GM12873 (cell line): ENCODE results near the gene TBC1D7.

Experiments used
- CTCF ChIP-seq: IDR thresholded peaks from 2 replicates; pipeline ENCODE4 v1.5.1; 2012; ENCODE audit warnings: low read depth, mild to moderate bottlenecking, moderate library complexity, low read length, control low read depth; ENCODE audit not compliant: insufficient read depth; ENCODE audit errors: missing control alignments

The TBC1D7 gene

DNA sequence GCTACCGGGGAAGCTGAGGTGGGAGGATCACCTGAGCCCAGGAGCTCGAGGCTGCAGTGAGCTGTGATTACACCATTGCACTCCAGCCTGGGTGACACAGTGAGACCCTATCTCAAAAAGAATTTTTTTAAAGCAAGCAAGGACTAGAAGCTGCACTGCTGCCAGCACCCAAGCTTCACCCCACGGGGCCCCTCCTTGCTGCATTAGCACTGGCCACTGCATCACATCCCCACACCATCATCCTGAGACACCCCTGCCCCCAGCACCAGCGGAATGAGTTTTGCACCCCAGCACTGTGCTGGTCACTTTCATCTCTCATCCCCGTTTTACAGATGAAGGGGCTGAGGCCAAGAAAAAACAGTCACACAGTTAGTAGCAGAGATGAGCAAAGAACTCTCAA is 30.9 kb downstream of the TBC1D7 start:
- TF ChIP-seq CTCF = no peak

- TF ChIP-seq CTCF = no peak
These were observed 31.8 kb downstream of the TBC1D7 start for GRCh38 chr6:13296536-13296997.

- TF ChIP-seq CTCF = no peak
These were observed 32.8 kb downstream of the TBC1D7 start for GRCh38 chr6:13295576-13295975.

- no peak for TF ChIP-seq CTCF
These were observed 33.8 kb downstream of the TBC1D7 start for GRCh38 chr6:13294499-13295069.

DNA sequence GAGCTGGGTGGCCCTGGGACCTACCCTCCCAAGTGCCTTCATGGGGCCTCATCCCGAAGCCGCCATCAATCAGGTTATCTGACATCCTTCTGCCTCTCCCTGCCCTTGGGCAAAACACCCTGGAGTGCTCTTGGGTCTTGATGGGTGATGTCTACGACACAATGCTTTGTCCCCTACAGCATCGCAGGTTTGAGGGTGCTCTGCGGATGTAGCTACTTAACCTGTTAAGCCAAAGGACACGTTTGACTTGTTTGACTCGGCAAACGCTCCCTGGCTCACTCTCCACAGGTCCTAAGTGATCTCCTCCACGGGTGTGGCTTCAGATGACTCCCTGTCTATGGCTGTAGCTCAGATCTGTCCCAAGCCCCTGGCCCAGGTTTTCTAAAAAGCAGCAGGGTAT is 35.6 kb downstream of the TBC1D7 start:
- TF ChIP-seq CTCF = no peak

GRCh38 chr6:13290335-13290734 is 38.0 kb downstream of the TBC1D7 start:
- no peak for TF ChIP-seq CTCF

GRCh38 chr6:13289789-13290318 is 38.5 kb downstream of the TBC1D7 start:
- no peak for TF ChIP-seq CTCF
